ENCODE results near the gene ARHGAP20. TPM values are rescaled to one million over a fixed set of nuclear protein-coding genes. Genes with fewer than 3 reads are reported as not detected.

ARHGAP20 gene
- total RNA-seq, 1 experiment from 2014 or later, result 7.9 TPM

GRCh38 chr11:110736171-110736553 is 23.9 kb upstream of the ARHGAP20 start:
- H3K27me3 ChIP-seq (replicated peaks; ENCODE audit: insufficient read depth, low read depth, low read length, poor library complexity), result no peaks in the 10 kb centered on the region
- no peaks in the 10 kb centered on the region for H3K4me1 ChIP-seq (ENCODE audit: insufficient read depth, low read length, poor library complexity, severe bottlenecking)
- H3K36me3 ChIP-seq (ENCODE audit: insufficient read depth, low read length, poor library complexity, severe bottlenecking), result no peaks in the 10 kb centered on the region
- no peaks in the 10 kb centered on the region for H3K9me3 ChIP-seq (ENCODE audit: low read depth, low read length, poor library complexity, severe bottlenecking)
- no peak overlapping the region for H3K27ac ChIP-seq (ENCODE audit: low read depth, low read length, poor library complexity, severe bottlenecking)
- no peak for DNase-seq (ENCODE audit: low spot score)
- ChIA-PET POLR2A (ENCODE audit: low non-redundant PET) (no interaction called here), CTCF (no interaction called here)
- no peak overlapping the region for H3K4me3 ChIP-seq (ENCODE audit: low read depth, low read length, poor library complexity, severe bottlenecking)
- no TSS peak for BruUV-seq (replicated peaks)
- intact Hi-C loops (cut with micrococcal nuclease; ENCODE audit: unreplicated experiment), result no loop called here
- TF ChIP-seq CTCF (conservative IDR thresholded peaks at IDR 0.05; ENCODE audit: low read depth, low read length) (no peak), EZH2 (IDR thresholded peaks at IDR 0.05; ENCODE audit: borderline replicate concordance, low read depth, low read length, poor library complexity, severe bottlenecking) (no peak)

GRCh38 chr11:110735455-110736170 is 23.4 kb upstream of the ARHGAP20 start:
- POLR2A ChIA-PET (ENCODE audit: low non-redundant PET), result no interaction called here
- no peaks in the 10 kb centered on the region for H3K36me3 ChIP-seq (ENCODE audit: insufficient read depth, low read length, poor library complexity, severe bottlenecking)
- no peaks in the 10 kb centered on the region for H3K4me1 ChIP-seq (ENCODE audit: insufficient read depth, low read length, poor library complexity, severe bottlenecking)
- BruUV-seq (replicated peaks), result no TSS peak
- DNase-seq (ENCODE audit: low spot score), result no peak
- CTCF ChIA-PET, result no interaction called here
- intact Hi-C loops (cut with micrococcal nuclease; ENCODE audit: unreplicated experiment), result no loop called here
- no peak overlapping the region for H3K27ac ChIP-seq (ENCODE audit: low read depth, low read length, poor library complexity, severe bottlenecking)
- TF ChIP-seq EZH2 (IDR thresholded peaks at IDR 0.05; ENCODE audit: borderline replicate concordance, low read depth, low read length, poor library complexity, severe bottlenecking) (no peak), CTCF (conservative IDR thresholded peaks at IDR 0.05; ENCODE audit: low read depth, low read length) (no peak)
- no peaks in the 10 kb centered on the region for H3K27me3 ChIP-seq (replicated peaks; ENCODE audit: insufficient read depth, low read depth, low read length, poor library complexity)
- no peak overlapping the region for H3K4me3 ChIP-seq (ENCODE audit: low read depth, low read length, poor library complexity, severe bottlenecking)
- no peaks in the 10 kb centered on the region for H3K9me3 ChIP-seq (ENCODE audit: low read depth, low read length, poor library complexity, severe bottlenecking)

GRCh38 chr11:110734790-110735189 is 22.6 kb upstream of the ARHGAP20 start:
- H3K36me3 ChIP-seq (ENCODE audit: insufficient read depth, low read length, poor library complexity, severe bottlenecking), result no peaks in the 10 kb centered on the region
- TF ChIP-seq CTCF (conservative IDR thresholded peaks at IDR 0.05; ENCODE audit: low read depth, low read length) (no peak), EZH2 (IDR thresholded peaks at IDR 0.05; ENCODE audit: borderline replicate concordance, low read depth, low read length, poor library complexity, severe bottlenecking) (no peak)
- no peaks in the 10 kb centered on the region for H3K9me3 ChIP-seq (ENCODE audit: low read depth, low read length, poor library complexity, severe bottlenecking)
- H3K4me3 ChIP-seq (ENCODE audit: low read depth, low read length, poor library complexity, severe bottlenecking), result no peak overlapping the region
- no peaks in the 10 kb centered on the region for H3K4me1 ChIP-seq (ENCODE audit: insufficient read depth, low read length, poor library complexity, severe bottlenecking)
- H3K27ac ChIP-seq (ENCODE audit: low read depth, low read length, poor library complexity, severe bottlenecking), result no peak overlapping the region
- BruUV-seq (replicated peaks), result no TSS peak
- ChIA-PET CTCF (no interaction called here), POLR2A (ENCODE audit: low non-redundant PET) (no interaction called here)
- DNase-seq (ENCODE audit: low spot score), result no peak
- intact Hi-C loops (cut with micrococcal nuclease; ENCODE audit: unreplicated experiment), result no loop called here
- no peaks in the 10 kb centered on the region for H3K27me3 ChIP-seq (replicated peaks; ENCODE audit: insufficient read depth, low read depth, low read length, poor library complexity)
